MCF 10A (cell line): Measurements from ENCODE around the gene IMMP2L. TPM values are rescaled to one million over a fixed set of nuclear protein-coding genes. Genes with fewer than 3 reads are reported as not detected.

Source experiments
- BruUV-seq: library from RNA; stranded (reverse); fragments of 400-500 nt; replicated peaks from 2 replicates; lab custom pipeline; 2021; lab: Mats Ljungman, UMichigan
- CTCF ChIA-PET: fragments of 300-600 bp; sonication (Branson Sonifier 250); formaldehyde crosslinking; extraction: SDS; loops from one replicate; lab custom pipeline; 2021; ENCODE audit warnings: antibody characterized with exemption, inconsistent platforms; lab: Yijun Ruan, JAX
- POLR2A ChIA-PET: fragments of 300-600, 350-650 bp; sonication (Branson Sonifier 250); formaldehyde crosslinking; extraction: SDS; loops from one replicate; lab custom pipeline; 2020; ENCODE audit warnings: antibody characterized with exemption, inconsistent platforms; lab: Yijun Ruan, JAX
- DNase-seq: peaks from one replicate; pipeline ENCODE4 v3.0.0-alpha.2; 2018; ENCODE audit not compliant: unreplicated experiment
- H3K27ac Mint-ChIP-seq: one replicate; pipeline ENCODE4 v1.8.0; 2022; ENCODE audit warnings: mild to moderate bottlenecking, low read depth, mixed read lengths; ENCODE audit not compliant: unreplicated experiment
- H3K27me3 Mint-ChIP-seq: one replicate; pipeline ENCODE4 v1.8.0; 2022; ENCODE audit warnings: mixed read lengths; ENCODE audit not compliant: insufficient read depth, unreplicated experiment
- H3K36me3 Mint-ChIP-seq: one replicate; pipeline ENCODE4 v1.8.0; 2022; ENCODE audit warnings: mild to moderate bottlenecking, moderate library complexity, mixed read lengths; ENCODE audit not compliant: insufficient read depth, unreplicated experiment
- H3K4me1 Mint-ChIP-seq: one replicate; pipeline ENCODE4 v1.8.0; 2022; ENCODE audit warnings: mixed read lengths; ENCODE audit not compliant: insufficient read depth, unreplicated experiment
- H3K4me3 Mint-ChIP-seq: one replicate; pipeline ENCODE4 v1.8.0; 2022; ENCODE audit warnings: mild to moderate bottlenecking, moderate library complexity, mixed read lengths; ENCODE audit not compliant: unreplicated experiment
- H3K9me3 Mint-ChIP-seq: one replicate; pipeline ENCODE4 v1.8.0; 2022; ENCODE audit warnings: mixed read lengths; ENCODE audit not compliant: unreplicated experiment
- CTCF ChIP-seq: fragments of 200-600 bp; IDR thresholded peaks from one replicate; pipeline ENCODE4 v1.8.0; 2022; ENCODE audit warnings: antibody characterized with exemption, mild to moderate bottlenecking; ENCODE audit not compliant: unreplicated experiment
- intact Hi-C: fragments of 100-400 bp; cut with micrococcal nuclease; formaldehyde crosslinking; loops from 2 replicates; pipeline ENCODE4 v1.14.1; 2022
- total RNA-seq: library from RNA; stranded (reverse); gene quantifications from 2 replicates; pipeline ENCODE4 v1.2.3, GENCODE V29; 2022

IMMP2L gene
- total RNA-seq, 1 experiment from 2014 or later, result 23.7 TPM

- POLR2A ChIA-PET, result no interaction called here
Measured at GRCh38 chr7:111009526-111010040, 552.7 kb downstream of the IMMP2L start.

DNA sequence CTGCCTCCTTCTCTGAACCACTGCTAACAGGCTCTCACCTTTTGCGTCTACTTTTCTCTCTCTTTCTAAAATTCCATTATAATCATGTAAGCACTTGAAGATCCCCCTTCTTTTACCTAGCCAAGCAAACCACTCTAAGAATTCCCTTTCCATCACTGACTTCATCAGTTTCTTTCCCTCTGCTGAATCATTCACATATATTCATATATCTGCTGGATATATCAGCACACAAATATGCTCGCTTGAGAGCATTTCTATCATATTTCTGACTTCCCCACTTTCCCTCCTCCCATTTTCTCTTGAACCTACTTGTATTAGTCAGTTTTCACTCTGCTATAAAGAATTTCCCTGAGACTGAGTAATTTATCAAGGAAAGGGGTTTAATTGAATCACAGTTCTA is 555.6 kb downstream of the IMMP2L start:
- no peak for TF ChIP-seq CTCF

More at GRCh38 chr7:111009526-111010040, 552.7 kb downstream of the IMMP2L start:
- Mint-ChIP-seq H3K27ac (no peak overlapping the region), H3K4me3 (no peak overlapping the region), H3K9me3 (no peaks in the 10 kb centered on the region), H3K36me3 (no peaks in the 10 kb centered on the region), H3K4me1 (peaks cover 23% of the 10 kb centered on the region), H3K27me3 (no peaks in the 10 kb centered on the region)
- CTCF ChIA-PET, result no interaction called here
- DNase-seq, result no peak
- no TSS peak for BruUV-seq
- no peak for TF ChIP-seq CTCF
- intact Hi-C loops, result loop anchor here (5.0 kb wide), 1 partner anchor 63 kb away; no protein-coding TSS in a partner anchor

GRCh38 chr7:111006040-111006439 is 556.3 kb downstream of the IMMP2L start:
- H3K9me3 Mint-ChIP-seq, result no peaks in the 10 kb centered on the region
- H3K4me1 Mint-ChIP-seq, result peaks cover 7% of the 10 kb centered on the region
- no peak overlapping the region for H3K4me3 Mint-ChIP-seq
- POLR2A ChIA-PET, result no interaction called here
- no peaks in the 10 kb centered on the region for H3K36me3 Mint-ChIP-seq
- no peak for TF ChIP-seq CTCF
- H3K27ac Mint-ChIP-seq, result no peak overlapping the region
- no peak for DNase-seq
- BruUV-seq, result no TSS peak
- CTCF ChIA-PET, result no interaction called here
- H3K27me3 Mint-ChIP-seq, result no peaks in the 10 kb centered on the region
- intact Hi-C loops, result no loop called here

More for the DNA sequence above, 555.6 kb downstream of the IMMP2L start:
- POLR2A ChIA-PET, result no interaction called here
- BruUV-seq, result no TSS peak
- intact Hi-C loops, result no loop called here
- Mint-ChIP-seq H3K4me3 (no peak overlapping the region), H3K4me1 (peaks cover 8% of the 10 kb centered on the region), H3K27me3 (no peaks in the 10 kb centered on the region), H3K36me3 (no peaks in the 10 kb centered on the region), H3K27ac (no peak overlapping the region), H3K9me3 (no peaks in the 10 kb centered on the region)
- CTCF ChIA-PET, result no interaction called here
- DNase-seq, result no peak

DNA sequence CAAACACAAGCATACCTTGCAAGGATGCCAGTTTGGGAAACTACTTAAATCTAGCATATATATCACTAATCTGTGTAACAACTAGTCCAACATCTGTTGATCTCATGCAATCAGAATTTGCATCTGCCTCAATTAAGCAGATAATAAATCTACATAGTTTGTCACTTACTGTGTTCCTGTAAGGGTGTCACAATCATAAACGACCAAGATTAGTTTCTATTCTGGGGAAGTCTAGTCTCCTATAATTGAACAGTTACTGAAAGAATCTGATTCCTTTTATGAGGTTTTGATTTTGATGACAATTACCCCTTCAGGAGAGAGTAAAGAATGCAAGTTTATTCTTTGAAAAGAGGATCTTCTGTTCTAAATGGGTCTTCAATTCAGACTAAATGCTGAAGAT is 556.8 kb downstream of the IMMP2L start:
- POLR2A ChIA-PET, result no interaction called here
- no peak overlapping the region for H3K4me3 Mint-ChIP-seq
- H3K36me3 Mint-ChIP-seq, result no peaks in the 10 kb centered on the region
- CTCF ChIA-PET, result no interaction called here
- TF ChIP-seq CTCF, result no peak
- intact Hi-C loops, result no loop called here
- no peak for DNase-seq
- H3K9me3 Mint-ChIP-seq, result no peaks in the 10 kb centered on the region
- H3K27me3 Mint-ChIP-seq, result no peaks in the 10 kb centered on the region
- H3K27ac Mint-ChIP-seq, result no peak overlapping the region
- BruUV-seq, result no TSS peak
- peaks cover under 1% of the 10 kb centered on the region for H3K4me1 Mint-ChIP-seq
